ENCODE results near the gene VAMP5.
"Not testable (repeated sequence)": the region's sequence is repeated elsewhere in the genome, so short reads cannot be mapped to it uniquely, and the experiment has no call there.

DNA sequence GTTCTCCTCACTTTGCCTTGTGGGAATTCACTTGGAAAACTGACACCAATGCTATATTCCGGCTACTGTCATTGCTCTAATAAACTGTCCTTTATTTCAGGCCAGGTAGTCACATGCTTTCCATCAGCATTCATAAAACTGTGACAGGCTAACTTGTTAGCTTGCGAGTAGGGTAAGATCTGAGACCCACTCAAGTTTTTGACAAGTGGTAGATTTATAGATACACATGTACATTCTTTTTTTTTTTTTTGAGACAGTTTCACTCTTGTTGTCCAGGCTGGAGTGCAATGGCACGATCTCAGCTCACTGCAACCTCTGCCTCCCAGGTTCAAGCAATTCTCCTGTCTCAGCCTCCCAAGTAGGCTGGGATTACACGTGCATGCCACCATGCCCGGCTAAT is 33.5 kb downstream of the VAMP5 start:
- TF ChIP-seq EZH2phosphoT487 (IDR thresholded peaks at IDR 0.05; ENCODE audit: low read length), result not testable (repeated sequence)
- TF ChIP-seq, protein P1, sequence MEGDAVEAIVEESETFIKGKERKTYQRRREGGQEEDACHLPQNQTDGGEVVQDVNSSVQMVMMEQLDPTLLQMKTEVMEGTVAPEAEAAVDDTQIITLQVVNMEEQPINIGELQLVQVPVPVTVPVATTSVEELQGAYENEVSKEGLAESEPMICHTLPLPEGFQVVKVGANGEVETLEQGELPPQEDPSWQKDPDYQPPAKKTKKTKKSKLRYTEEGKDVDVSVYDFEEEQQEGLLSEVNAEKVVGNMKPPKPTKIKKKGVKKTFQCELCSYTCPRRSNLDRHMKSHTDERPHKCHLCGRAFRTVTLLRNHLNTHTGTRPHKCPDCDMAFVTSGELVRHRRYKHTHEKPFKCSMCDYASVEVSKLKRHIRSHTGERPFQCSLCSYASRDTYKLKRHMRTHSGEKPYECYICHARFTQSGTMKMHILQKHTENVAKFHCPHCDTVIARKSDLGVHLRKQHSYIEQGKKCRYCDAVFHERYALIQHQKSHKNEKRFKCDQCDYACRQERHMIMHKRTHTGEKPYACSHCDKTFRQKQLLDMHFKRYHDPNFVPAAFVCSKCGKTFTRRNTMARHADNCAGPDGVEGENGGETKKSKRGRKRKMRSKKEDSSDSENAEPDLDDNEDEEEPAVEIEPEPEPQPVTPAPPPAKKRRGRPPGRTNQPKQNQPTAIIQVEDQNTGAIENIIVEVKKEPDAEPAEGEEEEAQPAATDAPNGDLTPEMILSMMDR (IDR thresholded peaks at IDR 0.05; ENCODE audit: low read length), result not testable (repeated sequence)

All from MM.1S (cell line).